IPS-18c (cell line): Measurements from ENCODE around the gene CAMK1D.

ENCODE experiments used
- H3K4me3 ChIP-seq: 2 replicates; pipeline ENCODE4 v1.7.0; 2013; ENCODE audit warnings: low read depth, mild to moderate bottlenecking, low read length, moderate library complexity; ENCODE audit not compliant: insufficient read depth
- H3K9me3 ChIP-seq: one replicate; pipeline ENCODE4 v1.6.1; 2013; ENCODE audit warnings: mild to moderate bottlenecking, low read length, moderate library complexity; ENCODE audit not compliant: control insufficient read depth, insufficient read depth

Gene CAMK1D

DNA sequence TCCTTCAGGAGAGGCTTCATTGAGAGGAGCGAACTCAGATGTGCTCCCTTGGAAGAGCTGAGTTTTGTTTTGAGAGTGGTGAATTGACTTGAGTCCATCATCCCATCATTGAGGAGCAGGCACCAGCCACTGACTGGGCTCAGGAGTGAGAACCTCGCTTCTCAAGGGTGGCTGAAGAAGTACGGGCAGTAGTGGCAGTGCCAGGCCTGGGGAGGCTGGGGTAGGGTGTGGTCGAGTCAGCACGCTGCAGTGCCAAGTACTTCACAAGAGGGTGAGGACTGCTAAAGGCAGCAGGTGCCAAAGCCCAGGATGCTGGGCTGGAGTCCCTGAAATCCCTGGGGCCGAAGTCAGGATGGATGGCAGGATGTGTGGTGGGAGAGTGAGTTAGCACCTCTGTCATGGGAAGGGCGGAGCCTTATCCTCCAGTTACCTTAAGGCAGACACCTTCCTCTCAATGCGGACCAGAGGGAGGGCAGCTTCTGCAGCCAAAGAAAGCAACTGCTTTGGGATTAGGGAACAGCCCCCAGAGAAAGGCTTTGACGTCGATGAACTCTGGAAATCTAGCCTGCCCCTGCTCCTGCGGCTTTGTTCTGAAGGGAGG is 210.3 kb downstream of the CAMK1D start:
- Histone ChIP-seq H3K4me3 (no peak overlapping the region), H3K9me3 (no peaks in the 10 kb centered on the region)

DNA sequence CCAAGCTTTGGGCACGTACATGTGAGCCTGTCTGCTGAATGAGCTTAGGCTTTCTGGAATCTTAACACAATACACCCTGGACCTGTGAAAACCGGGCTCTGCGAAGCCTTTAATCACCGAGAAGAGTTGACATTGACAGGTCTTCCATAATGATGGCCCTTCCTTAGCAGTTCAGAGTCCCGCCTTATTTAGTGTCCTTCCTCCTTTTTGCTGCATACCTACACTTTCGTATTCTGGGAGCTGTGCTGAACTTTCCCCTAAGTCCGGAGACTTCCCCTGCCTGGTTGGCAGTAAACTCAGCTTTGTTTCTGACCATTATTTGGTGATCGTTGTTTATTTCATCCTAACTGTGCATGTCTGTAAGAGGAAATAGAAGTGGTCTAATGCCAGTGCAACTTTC is 212.0 kb downstream of the CAMK1D start:
- Histone ChIP-seq H3K9me3 (no peaks in the 10 kb centered on the region), H3K4me3 (no peak overlapping the region)

DNA sequence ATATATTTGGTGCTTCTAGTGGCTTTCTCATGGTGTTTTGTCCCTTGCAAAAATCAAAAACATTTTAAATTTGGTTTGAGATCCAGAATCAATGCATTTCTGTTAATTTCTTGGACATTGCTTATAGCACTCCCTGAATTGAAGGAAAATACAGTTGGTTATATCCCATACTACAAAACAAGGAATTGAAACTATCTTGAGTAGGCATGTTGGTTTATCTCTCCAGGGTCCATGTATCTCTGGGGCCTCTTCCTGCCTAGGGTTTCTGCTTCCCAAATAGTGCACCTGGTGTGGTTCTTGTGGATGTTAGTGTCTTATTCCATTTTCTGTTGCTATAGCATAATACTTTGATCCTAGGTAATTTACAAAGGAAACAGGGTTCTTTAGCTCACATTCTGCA is 212.4 kb downstream of the CAMK1D start:
- Histone ChIP-seq H3K9me3 (no peaks in the 10 kb centered on the region), H3K4me3 (no peak overlapping the region)

DNA sequence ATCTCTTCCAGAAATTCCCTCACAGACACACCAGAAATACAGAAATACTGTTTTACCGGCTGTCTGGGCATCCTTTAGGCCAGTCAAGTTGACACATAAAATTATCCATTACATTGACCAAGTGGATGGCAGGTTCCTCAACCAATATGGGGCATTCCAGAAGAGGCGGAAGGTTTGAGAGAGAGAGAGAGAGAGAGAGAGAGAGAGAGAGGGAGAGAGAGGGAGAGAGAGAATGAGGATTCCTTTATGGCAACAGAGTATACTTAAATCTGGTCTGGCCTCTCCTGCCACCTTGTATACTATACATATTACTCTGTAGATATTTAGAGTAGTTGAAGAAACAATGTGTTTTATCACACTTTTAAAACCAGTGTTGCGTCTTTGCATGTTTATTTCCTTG is 214.1 kb downstream of the CAMK1D start:
- H3K4me3 ChIP-seq: no peak overlapping the region

DNA sequence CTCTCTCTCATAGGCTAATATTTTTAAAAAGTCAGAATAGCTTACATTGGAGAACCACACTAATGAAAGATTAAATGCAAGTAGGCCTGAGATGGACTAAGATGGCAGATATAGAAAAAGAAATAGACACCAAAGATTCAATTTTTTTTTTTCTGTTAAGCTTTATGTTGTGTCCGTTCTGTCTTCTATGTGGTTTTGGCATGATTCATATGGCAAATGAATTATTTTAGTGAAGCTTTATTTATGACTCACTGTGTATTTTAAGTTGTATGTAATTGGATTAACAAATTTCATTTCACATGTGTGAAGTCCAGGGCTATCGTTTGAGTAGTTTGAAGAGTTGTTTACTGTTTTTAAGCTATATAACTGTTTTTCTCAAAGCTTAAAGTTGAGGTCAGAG is 214.8 kb downstream of the CAMK1D start:
- Histone ChIP-seq H3K9me3 (no peaks in the 10 kb centered on the region), H3K4me3 (no peak overlapping the region)

More for the DNA sequence above, 214.1 kb downstream of the CAMK1D start:
- H3K9me3 ChIP-seq: no peaks in the 10 kb centered on the region

DNA sequence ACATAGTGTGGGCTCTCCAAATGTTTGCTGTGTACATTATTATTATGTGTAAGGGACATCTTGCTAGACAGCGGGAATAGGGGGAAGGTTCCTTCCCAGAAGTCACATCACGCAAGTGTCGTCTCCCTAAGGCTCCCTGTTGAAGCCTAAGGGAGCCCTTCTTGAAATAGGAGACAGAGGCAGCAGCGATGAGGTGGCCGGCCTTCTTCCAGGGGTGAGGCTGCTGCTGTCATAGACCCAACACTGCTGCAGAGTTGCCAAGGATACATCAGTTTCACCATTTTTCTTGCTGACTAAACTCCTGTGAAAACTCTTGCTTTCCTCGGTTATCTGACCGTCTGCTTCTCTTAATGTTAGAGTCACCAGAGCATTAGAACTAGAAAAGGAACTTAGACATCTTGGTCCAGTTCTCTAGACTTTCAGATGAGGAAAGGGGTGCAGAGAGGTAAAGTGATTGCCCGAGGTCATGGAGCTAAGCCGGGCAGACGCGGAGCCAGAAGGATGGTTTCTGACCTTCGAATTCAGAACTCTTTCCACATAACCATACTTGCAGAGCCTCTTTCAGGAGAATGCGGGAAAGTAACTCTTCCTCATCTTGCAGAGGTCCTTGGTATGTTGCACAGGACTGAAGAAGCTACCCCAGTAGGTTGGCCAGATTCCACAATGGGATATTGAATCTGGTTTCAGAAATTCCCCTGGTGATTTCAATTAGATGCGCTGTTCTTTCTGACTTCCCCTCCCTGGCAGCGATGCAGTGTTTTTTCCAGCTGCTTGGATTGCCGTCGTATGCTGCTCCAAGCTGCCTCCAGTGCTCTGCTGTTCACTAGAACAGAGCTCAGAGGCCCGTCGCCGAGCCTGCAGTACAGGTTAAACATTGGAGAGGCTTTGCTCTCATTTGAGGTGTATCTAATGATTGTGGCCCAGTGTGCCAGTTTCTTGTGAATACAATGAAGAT is 217.1 kb downstream of the CAMK1D start:
- Histone ChIP-seq H3K4me3 (no peak overlapping the region), H3K9me3 (peaks cover 3% of the 10 kb centered on the region)

DNA sequence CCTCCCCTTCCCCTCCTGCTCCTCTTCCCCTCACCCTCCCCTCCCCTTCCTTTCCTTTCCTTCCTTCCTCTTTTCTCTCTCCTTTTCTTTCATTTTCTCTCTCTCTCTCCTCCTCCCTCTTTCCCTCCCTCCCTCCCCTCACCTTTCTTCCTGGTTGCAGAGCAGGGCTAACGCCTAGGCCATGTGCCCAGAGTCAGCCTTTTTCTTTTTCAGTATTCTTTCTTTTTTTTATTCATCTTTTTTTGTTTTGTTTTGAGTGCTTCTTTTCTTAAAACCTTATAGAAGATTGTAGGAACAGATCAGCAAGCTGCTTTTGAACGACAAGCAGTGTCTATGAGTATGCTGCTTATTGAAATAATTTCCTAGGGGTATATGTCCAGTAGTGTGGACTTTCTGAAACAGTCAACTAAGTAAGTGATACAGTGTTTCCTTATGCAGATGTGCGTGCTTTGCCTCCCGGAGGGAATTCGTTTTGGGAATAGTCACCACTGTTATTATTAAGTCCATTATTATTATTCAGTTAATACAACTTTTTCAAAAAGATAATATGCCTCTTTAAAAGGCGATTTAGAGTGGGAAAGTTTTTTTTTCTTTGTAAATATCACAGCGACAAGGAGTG is 219.2 kb downstream of the CAMK1D start:
- no peak overlapping the region for H3K4me3 ChIP-seq
- H3K9me3 ChIP-seq: peaks cover 3% of the 10 kb centered on the region

DNA sequence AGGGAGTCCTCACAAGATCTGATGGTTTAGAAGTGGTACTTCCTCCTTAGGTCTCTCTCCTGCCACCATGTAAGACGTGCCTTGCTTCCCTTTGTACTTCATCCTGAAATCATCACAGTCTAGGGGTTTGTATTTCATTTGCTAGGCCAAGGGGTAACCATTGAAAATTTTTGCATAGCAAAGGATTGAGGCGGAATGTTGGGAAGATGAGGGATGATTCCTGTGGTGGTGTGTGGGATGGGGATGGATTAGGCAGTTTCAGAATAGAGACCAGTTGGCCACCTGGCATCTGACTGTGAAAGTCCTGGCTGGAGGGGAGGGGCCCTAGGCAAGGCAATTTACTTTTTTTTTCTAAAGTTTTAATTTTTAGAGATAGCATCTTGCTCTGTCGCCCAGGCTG is 222.9 kb downstream of the CAMK1D start:
- H3K4me3 ChIP-seq: no peak overlapping the region
- H3K9me3 ChIP-seq: peaks cover 3% of the 10 kb centered on the region

DNA sequence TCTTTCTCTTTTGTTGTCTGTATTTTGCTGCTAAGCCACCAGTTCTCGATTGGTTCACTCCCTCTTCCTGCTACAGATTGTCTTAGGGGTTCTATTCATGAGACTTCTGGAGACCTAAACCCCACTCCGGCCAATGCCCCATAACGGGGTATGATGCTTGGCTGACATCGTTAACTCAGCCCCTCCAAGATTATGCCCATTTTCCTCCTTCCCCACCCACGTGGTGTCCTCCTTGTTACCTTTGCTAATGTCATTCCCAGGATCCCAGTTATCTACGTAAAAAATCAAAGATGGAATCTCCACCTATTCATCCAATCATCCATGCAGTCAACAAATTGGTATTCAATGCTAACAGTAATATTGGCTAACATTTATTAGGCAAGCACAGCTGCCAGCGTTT is 228.3 kb downstream of the CAMK1D start:
- H3K4me3 ChIP-seq: no peak overlapping the region
- no peaks in the 10 kb centered on the region for H3K9me3 ChIP-seq

DNA sequence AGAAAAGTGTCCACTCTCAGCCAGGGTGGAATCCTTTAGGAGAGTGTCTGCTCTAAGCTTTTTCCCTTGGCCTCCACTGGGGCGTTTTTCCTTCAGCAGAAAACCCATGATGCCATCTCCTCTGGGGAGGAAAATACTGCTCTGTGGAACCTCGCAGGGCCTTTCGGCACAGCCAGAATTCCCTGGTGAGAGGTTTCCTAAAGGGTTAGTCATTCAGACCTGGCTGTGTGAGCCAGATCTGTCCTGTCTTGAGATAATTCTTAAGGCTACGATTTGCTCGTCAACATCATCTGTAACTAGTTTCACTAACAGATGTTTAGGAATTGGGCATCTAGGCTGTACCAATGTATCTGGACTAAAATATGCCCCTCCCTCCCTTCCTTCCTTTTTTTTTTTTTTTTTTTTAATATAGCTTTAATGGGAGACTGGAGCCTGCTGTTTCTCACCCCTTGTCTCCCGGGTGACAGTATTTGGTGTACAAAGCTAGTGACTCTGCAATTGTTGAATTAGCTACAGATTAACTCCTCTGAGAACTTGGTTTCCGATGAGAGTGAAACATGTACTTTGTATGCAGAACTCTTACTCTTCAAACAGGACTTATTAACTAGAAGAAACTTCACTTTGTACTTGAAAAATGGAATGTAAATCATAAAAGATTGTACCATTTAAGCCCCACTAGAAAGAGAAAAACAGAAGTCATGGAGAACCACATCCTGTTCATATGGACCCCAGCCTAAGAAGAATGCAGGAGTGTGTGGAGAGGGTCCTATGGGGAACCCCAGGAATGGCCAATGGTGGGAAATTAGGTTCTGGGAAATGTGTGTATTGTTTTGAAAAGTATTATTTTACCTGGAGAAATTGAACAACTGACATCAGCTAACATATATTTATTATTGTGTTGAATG is 230.9 kb downstream of the CAMK1D start:
- no peaks in the 10 kb centered on the region for H3K9me3 ChIP-seq

DNA sequence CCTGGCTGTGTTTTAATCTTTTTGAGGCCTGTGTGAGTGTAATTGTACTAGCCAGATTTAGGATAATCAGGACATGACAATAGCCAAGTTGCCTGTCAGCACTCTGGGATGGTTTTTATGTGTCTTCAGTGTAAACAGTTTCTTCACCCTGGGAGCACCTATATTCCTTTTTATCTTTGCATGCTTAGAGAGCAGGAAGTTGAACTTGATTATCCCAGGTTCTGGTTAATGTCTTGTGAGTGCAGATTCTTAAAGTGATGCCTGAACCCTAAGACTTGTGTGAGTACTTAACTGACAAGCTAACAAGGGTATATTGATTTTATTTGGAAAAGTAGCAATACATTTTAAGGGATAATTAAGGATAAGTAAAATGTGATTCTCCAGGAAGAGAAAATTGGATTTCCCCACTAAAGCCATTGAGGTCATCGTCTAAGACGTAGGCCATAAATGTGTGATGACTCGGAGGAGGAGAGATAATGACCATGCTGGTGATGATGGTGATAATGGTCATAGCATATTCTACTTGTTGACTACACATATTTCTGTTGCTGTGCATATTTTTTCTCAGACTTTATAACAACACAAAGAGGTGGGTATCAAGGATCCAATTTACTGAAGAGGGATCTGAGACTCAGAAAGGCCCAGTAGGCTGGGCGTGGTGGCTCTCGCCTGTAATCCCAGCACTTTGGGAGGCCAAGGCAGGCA is 234.7 kb downstream of the CAMK1D start:
- no peak overlapping the region for H3K4me3 ChIP-seq
- H3K9me3 ChIP-seq: no peaks in the 10 kb centered on the region

More for the DNA sequence above, 230.9 kb downstream of the CAMK1D start:
- H3K4me3 ChIP-seq: no peak overlapping the region

DNA sequence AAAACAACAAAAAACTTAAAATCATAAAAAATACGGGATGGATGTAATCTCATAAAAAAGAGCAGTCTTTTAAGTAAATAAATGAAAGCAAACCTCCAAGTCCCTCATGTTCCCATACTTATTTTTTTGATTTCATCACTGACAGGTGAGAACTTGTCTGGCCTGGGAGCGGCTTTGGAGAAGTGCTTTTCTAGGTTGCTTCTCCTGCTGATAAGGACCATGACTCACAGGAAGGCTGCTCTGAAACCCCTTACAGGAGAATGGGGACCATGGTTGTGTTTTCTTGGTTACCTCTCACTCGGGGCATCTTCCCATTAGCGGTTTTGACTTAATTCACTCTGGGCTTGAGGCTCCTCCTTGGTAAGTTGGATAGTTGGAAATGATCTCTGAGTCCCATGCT is 237.4 kb downstream of the CAMK1D start:
- peaks cover 2% of the 10 kb centered on the region for H3K9me3 ChIP-seq
- no peak overlapping the region for H3K4me3 ChIP-seq

DNA sequence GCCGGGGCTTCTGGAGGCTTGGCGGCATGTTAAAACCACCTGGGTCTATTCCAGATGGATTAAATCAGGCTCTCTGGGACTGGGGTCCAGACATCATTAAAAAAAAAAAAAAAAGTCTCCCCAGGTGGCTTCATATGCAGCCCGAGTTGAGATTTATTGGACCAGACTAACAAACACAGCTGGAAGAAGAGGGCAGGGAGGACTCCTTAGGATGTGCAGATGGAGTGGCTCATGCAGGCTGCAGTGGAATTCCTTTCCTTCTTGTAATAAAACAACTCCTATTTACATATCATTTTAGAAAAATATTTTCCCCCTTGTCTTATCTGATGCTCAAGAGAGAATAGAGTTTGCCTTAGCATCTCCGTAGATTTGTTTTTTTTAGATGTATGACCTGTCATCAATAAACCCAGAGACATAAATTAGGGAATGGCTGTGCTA is 238.1 kb downstream of the CAMK1D start:
- no peak overlapping the region for H3K4me3 ChIP-seq

DNA sequence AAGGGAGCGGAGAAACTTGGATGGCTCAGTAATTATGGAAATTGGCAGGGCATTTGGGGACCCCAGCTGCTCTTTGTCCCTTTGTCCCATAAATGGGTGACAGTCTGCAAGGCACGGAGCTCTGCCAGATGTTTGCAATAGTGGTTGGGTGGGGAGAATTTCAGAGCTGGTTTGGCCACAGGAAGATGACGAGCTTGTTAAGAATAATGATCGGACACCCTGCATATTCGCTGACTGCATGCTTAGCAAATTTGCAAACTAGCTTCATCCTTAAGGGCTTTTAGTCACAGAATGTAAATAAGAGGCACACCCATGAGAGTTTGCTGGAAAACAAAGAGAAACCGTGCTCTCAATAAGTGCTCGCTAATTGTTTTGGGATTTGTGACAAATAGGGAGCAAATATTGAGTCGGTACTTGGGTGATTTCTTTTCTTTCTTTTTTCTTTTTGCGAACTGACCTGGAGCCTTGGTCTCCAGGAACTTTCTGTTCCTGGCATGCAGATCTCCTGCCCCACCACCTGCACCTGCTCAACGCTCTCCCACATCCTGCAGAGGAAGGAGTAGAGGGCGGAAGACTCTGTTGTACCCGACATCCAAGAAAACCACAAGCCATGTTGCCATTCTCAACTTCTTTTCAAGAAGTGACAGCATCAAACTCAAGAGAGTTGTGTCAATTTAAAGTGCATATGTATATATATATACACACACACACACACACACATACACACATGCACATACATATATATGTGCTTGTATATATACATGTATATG is 238.9 kb downstream of the CAMK1D start:
- H3K9me3 ChIP-seq: peaks cover 2% of the 10 kb centered on the region
- no peak overlapping the region for H3K4me3 ChIP-seq

More for the DNA sequence above, 238.1 kb downstream of the CAMK1D start:
- peaks cover 2% of the 10 kb centered on the region for H3K9me3 ChIP-seq

DNA sequence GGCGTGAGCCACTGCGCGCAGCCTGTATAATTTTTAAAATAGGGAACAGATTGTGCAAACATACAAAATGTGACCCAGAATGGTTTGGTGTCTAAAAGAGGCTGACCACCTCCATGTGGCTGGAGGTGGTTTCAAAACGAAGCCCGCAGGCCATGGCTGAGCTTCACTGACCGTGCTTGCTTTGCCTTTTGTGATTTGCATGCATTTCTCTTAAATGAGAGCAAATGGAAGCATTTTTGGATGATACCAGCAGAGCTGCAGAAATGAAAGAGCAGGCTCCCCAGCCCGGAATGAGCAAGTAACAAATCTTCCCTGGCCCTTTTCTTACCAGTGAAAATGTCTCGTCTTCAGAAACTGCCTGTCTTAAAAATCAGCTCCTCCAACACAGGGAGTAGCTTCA is 239.9 kb downstream of the CAMK1D start:
- Histone ChIP-seq H3K4me3 (no peak overlapping the region), H3K9me3 (peaks cover 2% of the 10 kb centered on the region)

DNA sequence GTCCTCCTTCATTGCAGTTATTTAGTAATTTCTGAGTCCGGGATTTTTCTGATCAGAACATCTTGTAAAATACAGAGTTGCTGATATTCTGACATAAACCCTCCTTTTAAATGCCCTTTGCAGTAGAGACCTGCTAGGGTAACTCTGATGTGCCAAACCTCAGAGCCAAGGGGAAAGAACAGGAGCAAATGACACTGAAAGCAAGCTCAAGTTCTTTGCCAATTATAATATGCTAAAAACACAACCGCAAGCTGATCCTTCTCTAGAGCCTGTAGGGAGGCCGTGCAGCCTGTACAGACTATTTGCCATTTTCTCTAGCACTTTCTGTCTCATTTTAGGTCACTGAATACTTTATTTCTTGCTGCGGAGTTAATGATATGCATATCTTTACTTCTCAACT is 240.4 kb downstream of the CAMK1D start:
- H3K4me3 ChIP-seq: no peak overlapping the region
- peaks cover 2% of the 10 kb centered on the region for H3K9me3 ChIP-seq
